PC-3 (cell line): ENCODE measurements around the gene CYP2B6. TPM values are rescaled to one million over a fixed set of nuclear protein-coding genes. Genes with fewer than 3 reads are reported as not detected.
"Not testable (repeated sequence)": the region's sequence is repeated elsewhere in the genome, so short reads cannot be mapped to it uniquely, and the experiment has no call there.

Experiments used
- ATAC-seq: fragments of 200-7000 bp; cut with Tn5 transposase; 2 replicates; pipeline ENCODE4 v1.9.1; 2020; ENCODE audit warnings: mild to moderate bottlenecking, moderate library complexity
- BruUV-seq: library from RNA; stranded (reverse); fragments of 400-500 nt; replicated peaks from 2 replicates; lab custom pipeline; 2021; lab: Mats Ljungman, UMichigan
- CTCF ChIA-PET: fragments of 300-600 bp; sonication (Branson Sonifier 250); formaldehyde crosslinking; loops from one replicate; lab custom pipeline; 2022; ENCODE audit warnings: antibody characterized with exemption; lab: Charles Lee
- POLR2A ChIA-PET: fragments of 300-600 bp; sonication (Branson Sonifier 250); formaldehyde crosslinking; loops from one replicate; lab custom pipeline; 2022; ENCODE audit warnings: antibody characterized with exemption; ENCODE audit not compliant: unreplicated experiment; lab: Charles Lee
- DNase-seq: peaks from one replicate; pipeline ENCODE4 v3.0.0-alpha.2; 2015
- H2AFZ ChIP-seq: fragments of 300-600 bp; sonication (generic); 2 replicates; pipeline ENCODE4 v1.6.0; 2016; ENCODE audit warnings: antibody characterized with exemption, low read length
- H3F3A ChIP-seq: fragments of 300-600 bp; sonication (generic); one replicate; pipeline ENCODE4 v1.6.0; 2017; ENCODE audit warnings: antibody characterized with exemption, low read length, control low read depth, mild to moderate bottlenecking; ENCODE audit not compliant: unreplicated experiment
- H3K27ac ChIP-seq: fragments of 300-600 bp; sonication (generic); 2 replicates; pipeline ENCODE4 v1.5.1; 2016; ENCODE audit warnings: mild to moderate bottlenecking, low read length
- H3K27me3 ChIP-seq: fragments of 300-600 bp; sonication (generic); 2 replicates; pipeline ENCODE4 v1.6.1; 2016; ENCODE audit warnings: low read length, mixed read lengths
- H3K36me3 ChIP-seq: fragments of 300-600 bp; sonication (generic); 2 replicates; pipeline ENCODE4 v1.6.1; 2016; ENCODE audit warnings: low read depth, mixed run types, low read length, mixed read lengths
- H3K4me1 ChIP-seq: fragments of 300-600 bp; sonication (generic); 2 replicates; pipeline ENCODE4 v1.5.1; 2016; ENCODE audit warnings: low read length; ENCODE audit not compliant: insufficient read depth
- H3K4me2 ChIP-seq: fragments of 300-600 bp; sonication (generic); 2 replicates; pipeline ENCODE4 v1.6.0; 2016; ENCODE audit warnings: low read length
- H3K4me3 ChIP-seq: fragments of 300-600 bp; sonication (generic); 2 replicates; pipeline ENCODE4 v1.5.1; 2016; ENCODE audit warnings: mild to moderate bottlenecking, low read length, mixed read lengths
- H3K79me2 ChIP-seq: fragments of 300-600 bp; sonication (generic); 2 replicates; pipeline ENCODE4 v1.6.1; 2017; ENCODE audit warnings: low read length, mixed read lengths
- H3K9ac ChIP-seq: fragments of 300-600 bp; sonication (generic); 2 replicates; pipeline ENCODE4 v1.6.0; 2016; ENCODE audit warnings: mild to moderate bottlenecking, low read length
- H3K9me2 ChIP-seq: fragments of 300-600 bp; sonication (generic); replicated peaks from 2 replicates; pipeline ENCODE4 v1.6.1; 2016; ENCODE audit warnings: mixed run types, low read length, mixed read lengths
- H3K9me3 ChIP-seq: fragments of 300-600 bp; sonication (generic); 2 replicates; pipeline ENCODE4 v1.6.1; 2016; ENCODE audit warnings: low read length, mixed read lengths
- H4K20me1 ChIP-seq: fragments of 300-600 bp; sonication (generic); 2 replicates; pipeline ENCODE4 v1.6.1; 2016; ENCODE audit warnings: low read length, mixed read lengths
- EZH2 ChIP-seq: fragments of 300-600 bp; sonication (generic); IDR thresholded peaks from one replicate; pipeline ENCODE4 v1.6.1; 2017; ENCODE audit warnings: antibody characterized with exemption, mild to moderate bottlenecking, low read length; ENCODE audit not compliant: unreplicated experiment
- EZH2phosphoT487 ChIP-seq: fragments of 300-600 bp; sonication (generic); IDR thresholded peaks from 2 replicates; pipeline ENCODE4 v1.6.1; 2018; ENCODE audit warnings: mild to moderate bottlenecking, antibody characterized with exemption, low read length, borderline replicate concordance
- intact Hi-C: fragments of 100-400 bp; cut with micrococcal nuclease; formaldehyde crosslinking; loops from 2 replicates; pipeline ENCODE4 v1.9.0; 2023
- total RNA-seq: library from RNA; depleted of rRNA; stranded (reverse); fragments of >200 nt; gene quantifications from 2 replicates; pipeline ENCODE4 v1.2.3, GENCODE V29; 2014
- TF ChIP-seq, protein P1 (sequence below): fragments of 300-600 bp; sonication (generic); conservative IDR thresholded peaks from 2 replicates; pipeline ENCODE4 v1.5.1; 2017; ENCODE audit warnings: antibody characterized with exemption, low read depth, mild to moderate bottlenecking, low read length

The CYP2B6 gene
- total RNA-seq, 1 experiment from 2014 or later, result not detected

DNA sequence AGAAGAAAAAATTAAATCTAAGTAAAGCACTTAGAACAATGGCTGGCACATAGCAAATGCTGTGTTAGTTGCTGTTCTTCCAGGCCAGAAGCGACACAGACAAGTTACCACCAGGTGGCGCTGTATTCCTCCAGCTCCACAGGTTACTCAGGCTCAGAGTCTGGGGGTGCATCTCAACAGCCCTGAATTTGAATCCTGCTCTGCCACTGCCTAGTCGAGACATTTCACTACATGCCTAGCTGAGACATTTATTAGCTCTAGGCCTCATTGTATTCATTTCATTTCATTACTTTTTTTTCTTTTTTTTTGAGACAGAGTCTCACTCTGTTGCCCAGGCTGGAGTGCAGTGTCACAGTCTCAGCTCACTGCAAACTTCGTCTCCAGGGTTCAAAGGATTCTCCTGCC lies 16.4 kb upstream of the CYP2B6 start:
- H3K27me3 ChIP-seq, result no peaks in the 10 kb centered on the region
- POLR2A ChIA-PET, result no interaction called here
- no peaks in the 10 kb centered on the region for H3K4me1 ChIP-seq
- CTCF ChIA-PET, result interaction anchor here (0.6 to 0.7 kb wide), 2 partner anchors 19 to 150 kb away, joined by 3 to 11 read pairs; no protein-coding TSS in a partner anchor
- intact Hi-C loops, result loop anchor here (2.0 kb wide), 1 partner anchor 170 kb away; no protein-coding TSS in a partner anchor
- no peak overlapping the region for H3K4me2 ChIP-seq
- H3K9me3 ChIP-seq, result no peaks in the 10 kb centered on the region
- H2AFZ ChIP-seq, result no peak overlapping the region
- no peak overlapping the region for H3K9ac ChIP-seq
- peak; percentile 74 for DNase-seq
- no peak overlapping the region for H3K27ac ChIP-seq
- peak; percentile 74 for ATAC-seq
- H3F3A ChIP-seq, result no peaks in the 10 kb centered on the region
- no TSS peak for BruUV-seq
- no peaks in the 10 kb centered on the region for H3K36me3 ChIP-seq
- H3K79me2 ChIP-seq, result no peaks in the 10 kb centered on the region
- H4K20me1 ChIP-seq, result no peaks in the 10 kb centered on the region
- no peak overlapping the region for H3K4me3 ChIP-seq
- H3K9me2 ChIP-seq, result no peaks in the 10 kb centered on the region
- TF ChIP-seq EZH2phosphoT487, result no peak
- no peak for TF ChIP-seq EZH2
- TF ChIP-seq, protein P1, sequence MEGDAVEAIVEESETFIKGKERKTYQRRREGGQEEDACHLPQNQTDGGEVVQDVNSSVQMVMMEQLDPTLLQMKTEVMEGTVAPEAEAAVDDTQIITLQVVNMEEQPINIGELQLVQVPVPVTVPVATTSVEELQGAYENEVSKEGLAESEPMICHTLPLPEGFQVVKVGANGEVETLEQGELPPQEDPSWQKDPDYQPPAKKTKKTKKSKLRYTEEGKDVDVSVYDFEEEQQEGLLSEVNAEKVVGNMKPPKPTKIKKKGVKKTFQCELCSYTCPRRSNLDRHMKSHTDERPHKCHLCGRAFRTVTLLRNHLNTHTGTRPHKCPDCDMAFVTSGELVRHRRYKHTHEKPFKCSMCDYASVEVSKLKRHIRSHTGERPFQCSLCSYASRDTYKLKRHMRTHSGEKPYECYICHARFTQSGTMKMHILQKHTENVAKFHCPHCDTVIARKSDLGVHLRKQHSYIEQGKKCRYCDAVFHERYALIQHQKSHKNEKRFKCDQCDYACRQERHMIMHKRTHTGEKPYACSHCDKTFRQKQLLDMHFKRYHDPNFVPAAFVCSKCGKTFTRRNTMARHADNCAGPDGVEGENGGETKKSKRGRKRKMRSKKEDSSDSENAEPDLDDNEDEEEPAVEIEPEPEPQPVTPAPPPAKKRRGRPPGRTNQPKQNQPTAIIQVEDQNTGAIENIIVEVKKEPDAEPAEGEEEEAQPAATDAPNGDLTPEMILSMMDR, result peak; percentile 65

DNA sequence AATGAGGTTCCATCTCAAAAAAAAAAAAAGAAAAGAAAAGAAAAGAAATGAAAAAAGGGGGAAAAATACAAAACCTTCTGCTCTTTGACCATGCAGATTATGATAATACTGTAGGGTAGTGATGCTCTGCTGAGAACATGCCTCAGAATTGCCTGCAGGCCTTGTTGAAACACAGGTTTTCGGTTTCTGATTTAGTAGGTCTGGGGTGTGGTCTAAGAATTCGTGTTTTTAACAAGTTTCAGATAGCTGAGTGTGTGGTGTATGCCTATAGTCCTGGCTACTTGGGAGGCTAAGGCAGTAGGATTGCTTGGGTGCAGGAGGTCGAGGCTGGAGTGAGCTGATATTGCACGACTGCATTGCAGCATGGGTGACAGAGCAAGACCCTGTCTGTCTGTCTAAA lies 14.9 kb upstream of the CYP2B6 start:
- Histone ChIP-seq H3K9me2 (no peaks in the 10 kb centered on the region), H3K27ac (no peak overlapping the region), H3K9me3 (no peaks in the 10 kb centered on the region), H3K4me2 (no peak overlapping the region), H3K27me3 (no peaks in the 10 kb centered on the region), H3F3A (no peaks in the 10 kb centered on the region), H3K9ac (no peak overlapping the region), H2AFZ (no peak overlapping the region), H3K4me3 (no peak overlapping the region), H3K4me1 (no peaks in the 10 kb centered on the region), H3K79me2 (no peaks in the 10 kb centered on the region), H3K36me3 (no peaks in the 10 kb centered on the region), H4K20me1 (no peaks in the 10 kb centered on the region)
- intact Hi-C loops, result no loop called here
- ChIA-PET POLR2A (no interaction called here), CTCF (no interaction called here)
- BruUV-seq, result no TSS peak
- TF ChIP-seq EZH2 (no peak), EZH2phosphoT487 (no peak)
- TF ChIP-seq, protein P1, result no peak
- no peak for ATAC-seq
- DNase-seq, result no peak

DNA sequence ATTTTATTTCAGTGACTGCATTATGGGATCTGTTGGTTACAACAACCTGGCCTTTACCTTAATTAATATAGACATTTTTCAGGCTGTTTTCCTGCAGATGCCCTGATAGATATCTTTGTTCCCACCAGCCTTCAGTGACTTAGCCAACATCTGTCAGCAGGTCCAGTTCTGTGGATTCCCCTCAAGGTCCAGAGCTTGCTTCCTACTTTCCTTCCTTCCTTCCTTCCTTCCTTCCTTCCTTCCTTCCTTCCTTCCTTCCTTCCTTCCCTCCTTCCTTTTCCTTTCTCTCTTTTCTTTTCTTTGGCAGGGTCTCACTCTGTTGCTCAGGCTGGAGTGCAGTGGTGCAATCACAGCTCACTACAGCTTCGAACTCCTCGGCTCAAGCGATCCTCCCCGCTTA lies 14.4 kb upstream of the CYP2B6 start:
- DNase-seq, result no peak
- H3K36me3 ChIP-seq, result no peaks in the 10 kb centered on the region
- H3F3A ChIP-seq, result no peaks in the 10 kb centered on the region
- intact Hi-C loops, result no loop called here
- no peak overlapping the region for H3K4me2 ChIP-seq
- CTCF ChIA-PET, result no interaction called here
- BruUV-seq, result no TSS peak
- no peaks in the 10 kb centered on the region for H3K4me1 ChIP-seq
- H3K27ac ChIP-seq, result no peak overlapping the region
- TF ChIP-seq EZH2 (no peak), EZH2phosphoT487 (no peak)
- TF ChIP-seq, protein P1, result no peak
- H3K9me3 ChIP-seq, result no peaks in the 10 kb centered on the region
- no peaks in the 10 kb centered on the region for H3K9me2 ChIP-seq
- ATAC-seq, result no peak
- H3K27me3 ChIP-seq, result no peaks in the 10 kb centered on the region
- no peak overlapping the region for H3K9ac ChIP-seq
- no peak overlapping the region for H3K4me3 ChIP-seq
- POLR2A ChIA-PET, result no interaction called here
- H2AFZ ChIP-seq, result no peak overlapping the region
- H4K20me1 ChIP-seq, result no peaks in the 10 kb centered on the region
- H3K79me2 ChIP-seq, result no peaks in the 10 kb centered on the region

DNA sequence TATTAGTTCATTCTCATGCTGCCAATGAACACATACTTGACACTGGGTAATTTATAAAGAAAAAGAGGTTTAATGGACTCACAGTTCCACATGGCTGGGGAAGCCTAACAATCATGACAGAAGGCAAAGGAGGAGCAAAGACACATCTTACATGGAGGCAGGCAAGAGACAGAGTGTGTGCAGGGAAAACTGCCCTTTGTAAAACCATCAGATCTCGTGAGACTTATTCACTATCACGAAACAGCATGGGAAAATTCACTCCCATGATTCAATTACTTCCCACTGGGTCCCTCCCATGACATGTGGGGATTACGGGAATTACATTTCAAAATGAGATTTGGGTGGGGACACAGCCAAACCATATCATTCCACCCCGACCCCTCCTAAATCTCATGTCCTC lies 11.3 kb upstream of the CYP2B6 start:
- H3K4me3 ChIP-seq, H3K36me3 ChIP-seq, H2AFZ ChIP-seq, POLR2A ChIA-PET, H3K4me2 ChIP-seq, H3K4me1 ChIP-seq, ATAC-seq, BruUV-seq, intact Hi-C loops, H3K27me3 ChIP-seq, H4K20me1 ChIP-seq, CTCF ChIA-PET, H3K79me2 ChIP-seq, H3K9me3 ChIP-seq, H3F3A ChIP-seq, H3K27ac ChIP-seq, H3K9ac ChIP-seq, H3K9me2 ChIP-seq, DNase-seq: not testable (repeated sequence)
